ENCODE results near the gene VCX.
"Not testable (repeated sequence)": the region's sequence is repeated elsewhere in the genome, so short reads cannot be mapped to it uniquely, and the experiment has no call there.

The VCX gene

GRCh38 chrX:7842871-7843270, at the start of gene VCX:
Gene VCX (plus strand): TSS chrX:7843171. CDS start chrX:7843204, 33 bp downstream.
- DNase-seq: not testable (repeated sequence)

- DNase-seq: no peak
These were observed 44.6 kb upstream of the VCX start for GRCh38 chrX:7798327-7798726.

- no peak for DNase-seq
These were observed 41.3 kb upstream of the VCX start for GRCh38 chrX:7801711-7802110.

- no peak for DNase-seq
These were observed 27.7 kb upstream of the VCX start for GRCh38 chrX:7815166-7815805.

- DNase-seq: no peak
These were observed 14.4 kb upstream of the VCX start for GRCh38 chrX:7828594-7828993.

- DNase-seq: no peak
These were observed 1.7 kb upstream of the VCX start for GRCh38 chrX:7841084-7841805.

- no peak for DNase-seq
These were observed 9.2 kb downstream of the VCX start for GRCh38 chrX:7852166-7852565.

GRCh38 chrX:7872042-7872441, 29.1 kb downstream of the VCX start:
- DNase-seq: no peak

GRCh38 chrX:7876957-7877356, 34.0 kb downstream of the VCX start:
- DNase-seq: no peak

GRCh38 chrX:7889135-7889534, 46.2 kb downstream of the VCX start:
- no peak for DNase-seq

- DNase-seq: no peak
These were observed 46.7 kb downstream of the VCX start for GRCh38 chrX:7889680-7890079.

GRCh38 chrX:7891928-7892327, 49.0 kb downstream of the VCX start:
- no peak for DNase-seq

All from activated T-cell treated with anti-CD3 and anti-CD28 coated beads, Interleukin-2, amount 50 U/mL, for 1 hour (primary cell).